Endothelial cell of umbilical vein (primary cell): ENCODE measurements around the gene ITGA3. TPM values are rescaled to one million over a fixed set of nuclear protein-coding genes. Genes with fewer than 3 reads are reported as not detected.
"Not testable (repeated sequence)": the region's sequence is repeated elsewhere in the genome, so short reads cannot be mapped to it uniquely, and the experiment has no call there.

Experiments used
- BruUV-seq: library from RNA; stranded (reverse); fragments of 400-500 nt; replicated peaks from 2 replicates; lab custom pipeline; 2021; lab: Mats Ljungman, UMichigan
- CTCF ChIA-PET: fragments of 300-600, 350-600 bp; sonication (Branson Sonifier 250); formaldehyde crosslinking; loops from one replicate; lab custom pipeline; 2021; ENCODE audit warnings: antibody characterized with exemption, inconsistent platforms; lab: Charles Lee
- POLR2A ChIA-PET: fragments of 300-600, 350-600 bp; sonication (Branson Sonifier 250); formaldehyde crosslinking; loops from one replicate; lab custom pipeline; 2021; ENCODE audit warnings: antibody characterized with exemption, inconsistent platforms; lab: Charles Lee
- DNase-seq: peaks from one replicate; pipeline ENCODE4 v3.0.0-alpha.2; 2011; ENCODE audit warnings: low read depth, low spot score
- FAIRE-seq: peaks from 2 replicates; lab custom pipeline; 2011; peaks lifted over from hg19 to GRCh38; lab: Jason Lieb, UNC
- H2AFZ ChIP-seq: 2 replicates; pipeline ENCODE4 v1.6.0; 2012; ENCODE audit warnings: low read depth, low read length, control low read depth, inconsistent platforms
- H3K27ac ChIP-seq: 2 replicates; pipeline ENCODE4 v1.5.1; 2011; ENCODE audit warnings: low read depth, mild to moderate bottlenecking, control low read depth, low read length, moderate library complexity; ENCODE audit not compliant: insufficient read depth
- H3K27me3 ChIP-seq, 2 experiments: 2 replicates each; pipeline versions ENCODE4 v1.6.0 to v1.6.1; 2011; ENCODE audit warnings: low read length in 2 of 2, mixed read lengths in 1 of 2; ENCODE audit not compliant: control insufficient read depth in 2 of 2, insufficient read depth in 2 of 2
- H3K36me3 ChIP-seq, 2 experiments: 2 replicates in 1 of 2; 3 replicates in 1 of 2; pipeline ENCODE4 v1.5.1; 2011; ENCODE audit warnings: low read length in 2 of 2, mild to moderate bottlenecking in 1 of 2, moderate library complexity in 1 of 2; ENCODE audit not compliant: control insufficient read depth in 2 of 2, insufficient read depth in 2 of 2; ENCODE audit errors: extremely low read depth in 1 of 2
- H3K4me1 ChIP-seq: 3 replicates; pipeline ENCODE4 v1.5.1; 2011; ENCODE audit warnings: mild to moderate bottlenecking, low read length; ENCODE audit not compliant: control insufficient read depth, insufficient read depth; ENCODE audit errors: extremely low read depth
- H3K4me2 ChIP-seq: 2 replicates; pipeline ENCODE4 v1.6.1; 2011; ENCODE audit warnings: low read length, control low read depth, mixed read lengths; ENCODE audit not compliant: insufficient read depth
- H3K4me3 ChIP-seq, 3 experiments: fragments of 200-600 bp in 1 of 3; sonication (generic), shearing (Covaris generic) in 1 of 3; replicated peaks in 1 of 3; 2 replicates each; pipeline ENCODE4 v1.5.1; 2011 to 2016; ENCODE audit warnings: control low read depth in 3 of 3, low read length in 3 of 3, mild to moderate bottlenecking in 2 of 3, inconsistent platforms in 1 of 3, low read depth in 1 of 3, moderate library complexity in 1 of 3; ENCODE audit not compliant: insufficient read depth in 1 of 3
- H3K79me2 ChIP-seq: 2 replicates; pipeline ENCODE4 v1.6.0; 2012; ENCODE audit warnings: low read length, inconsistent platforms; ENCODE audit not compliant: control insufficient read depth, insufficient read depth
- H3K9ac ChIP-seq: replicated peaks from 2 replicates; pipeline ENCODE3; 2011; ENCODE audit warnings: low read length, control low read depth; ENCODE audit not compliant: insufficient read depth; ENCODE audit errors: extremely low read depth
- H3K9me1 ChIP-seq: replicated peaks from 3 replicates; pipeline ENCODE4 v1.6.0; 2011; ENCODE audit warnings: mild to moderate bottlenecking, low read length; ENCODE audit not compliant: control insufficient read depth, insufficient read depth; ENCODE audit errors: extremely low read depth
- H3K9me3 ChIP-seq: replicated peaks from 2 replicates; pipeline ENCODE4 v1.5.1; 2012; ENCODE audit warnings: low read length, inconsistent platforms; ENCODE audit not compliant: control insufficient read depth, insufficient read depth
- H4K20me1 ChIP-seq: replicated peaks from 2 replicates; pipeline ENCODE3; 2011; ENCODE audit warnings: mild to moderate bottlenecking, low read length; ENCODE audit not compliant: control insufficient read depth, insufficient read depth; ENCODE audit errors: extremely low read depth
- EZH2 ChIP-seq: IDR thresholded peaks from 2 replicates; pipeline ENCODE4 v1.6.1; 2012; ENCODE audit warnings: borderline replicate concordance, low read depth, mild to moderate bottlenecking, moderate library complexity, low read length, inconsistent platforms; ENCODE audit not compliant: severe bottlenecking
- FOS ChIP-seq: IDR thresholded peaks from 2 replicates; pipeline ENCODE4 v1.6.1; 2011; ENCODE audit warnings: mild to moderate bottlenecking, low read length, moderate library complexity, borderline replicate concordance; ENCODE audit not compliant: insufficient read depth
- GATA2 ChIP-seq: IDR thresholded peaks from 2 replicates; pipeline ENCODE4 v1.7.0; 2011; ENCODE audit warnings: low read depth, mild to moderate bottlenecking, moderate library complexity, mixed read lengths, low read length; ENCODE audit not compliant: insufficient read length, insufficient read depth
- JUN ChIP-seq: IDR thresholded peaks from 2 replicates; pipeline ENCODE4 v1.6.1; 2011; ENCODE audit warnings: borderline replicate concordance, low read depth; ENCODE audit not compliant: insufficient read length, insufficient read depth
- MYC ChIP-seq: IDR thresholded peaks from one replicate; pipeline ENCODE4 v1.6.1; 2011; ENCODE audit warnings: mild to moderate bottlenecking, low read depth, low read length
- POLR2A ChIP-seq: IDR thresholded peaks from 2 replicates; pipeline ENCODE4 v1.6.1; 2012; ENCODE audit warnings: low read depth, mild to moderate bottlenecking, control low read depth, low read length
- POLR2AphosphoS5 ChIP-seq: IDR thresholded peaks from 2 replicates; pipeline ENCODE4 v1.6.1; 2012; ENCODE audit warnings: low read depth, mild to moderate bottlenecking, control low read depth, low read length, moderate library complexity; ENCODE audit not compliant: insufficient read depth
- dilution Hi-C: fragments of 300-500 bp; cut with MboI; formaldehyde crosslinking; loops from one replicate; pipeline ENCODE4 v1.15.0; 2019; ENCODE audit warnings: low sequenced_read_pairs; ENCODE audit not compliant: extremely low pct_ligation_motif_present
- intact Hi-C: fragments of 100-400 bp; cut with micrococcal nuclease; formaldehyde crosslinking; loops from one replicate; pipeline ENCODE4 v1.10.0; 2022
- polyA plus RNA-seq, 4 experiments: library from polyadenylated mRNA; depleted of rRNA in 3 of 4; stranded (reverse) in 3 of 4; unstranded in 1 of 4; fragments of >200 nt; gene quantifications; 2 replicates each; pipeline versions ENCODE4 v1.2.1 to v1.2.3, GENCODE V29; 2011 to 2012; ENCODE audit warnings: missing spikeins in 1 of 4
- total RNA-seq: library from RNA; stranded (reverse); gene quantifications from 2 replicates; pipeline ENCODE4 v1.2.3, GENCODE V29; 2021
- TF ChIP-seq, protein P1 (sequence below): IDR thresholded peaks from 2 replicates; pipeline ENCODE4 v1.6.1; 2011; ENCODE audit not compliant: insufficient read depth, insufficient read length
- TF ChIP-seq, protein P2 (sequence below), 2 donors: IDR thresholded peaks; 1 replicate in 1 of 2; 2 replicates in 1 of 2; pipeline ENCODE4 v1.5.1; 2011; ENCODE audit warnings: low read length in 2 of 2, mild to moderate bottlenecking in 2 of 2, moderate library complexity in 2 of 2, control low read depth in 1 of 2, inconsistent platforms in 1 of 2, low read depth in 1 of 2; ENCODE audit not compliant: insufficient read depth in 1 of 2; ENCODE audit errors: extremely low read depth in 1 of 2

ITGA3 gene
- total and polyA plus RNA-seq, 2 donors (not counting 3 experiments of a cell fraction or from before 2014, with no cell fraction given): 92.7 to 112 TPM

- CTCF ChIA-PET: interaction anchor here (1.3 to 2.0 kb wide), 3 partner anchors 11 to 55 kb away, joined by 3 to 8 read pairs (median 4); no protein-coding TSS in a partner anchor
- H4K20me1 ChIP-seq: no peaks in the 10 kb centered on the region
- no peaks in the 10 kb centered on the region for H3K36me3 ChIP-seq
- no peak overlapping the region for H3K9ac ChIP-seq
- intact Hi-C loops: no loop called here
- dilution Hi-C loops: no loop called here
- no peak overlapping the region for H3K27ac ChIP-seq
- no peaks in the 10 kb centered on the region for H3K9me3 ChIP-seq
- FAIRE-seq (no peak), DNase-seq (no peak)
- no peak overlapping the region for H2AFZ ChIP-seq
- no TSS peak for BruUV-seq
- no peaks in the 10 kb centered on the region for H3K79me2 ChIP-seq
- no peak for TF ChIP-seq POLR2A
- TF ChIP-seq JUN: no peak
- TF ChIP-seq MYC: no peak
- TF ChIP-seq, protein P1, sequence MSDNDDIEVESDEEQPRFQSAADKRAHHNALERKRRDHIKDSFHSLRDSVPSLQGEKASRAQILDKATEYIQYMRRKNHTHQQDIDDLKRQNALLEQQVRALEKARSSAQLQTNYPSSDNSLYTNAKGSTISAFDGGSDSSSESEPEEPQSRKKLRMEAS: no peak
- TF ChIP-seq, protein P2, sequence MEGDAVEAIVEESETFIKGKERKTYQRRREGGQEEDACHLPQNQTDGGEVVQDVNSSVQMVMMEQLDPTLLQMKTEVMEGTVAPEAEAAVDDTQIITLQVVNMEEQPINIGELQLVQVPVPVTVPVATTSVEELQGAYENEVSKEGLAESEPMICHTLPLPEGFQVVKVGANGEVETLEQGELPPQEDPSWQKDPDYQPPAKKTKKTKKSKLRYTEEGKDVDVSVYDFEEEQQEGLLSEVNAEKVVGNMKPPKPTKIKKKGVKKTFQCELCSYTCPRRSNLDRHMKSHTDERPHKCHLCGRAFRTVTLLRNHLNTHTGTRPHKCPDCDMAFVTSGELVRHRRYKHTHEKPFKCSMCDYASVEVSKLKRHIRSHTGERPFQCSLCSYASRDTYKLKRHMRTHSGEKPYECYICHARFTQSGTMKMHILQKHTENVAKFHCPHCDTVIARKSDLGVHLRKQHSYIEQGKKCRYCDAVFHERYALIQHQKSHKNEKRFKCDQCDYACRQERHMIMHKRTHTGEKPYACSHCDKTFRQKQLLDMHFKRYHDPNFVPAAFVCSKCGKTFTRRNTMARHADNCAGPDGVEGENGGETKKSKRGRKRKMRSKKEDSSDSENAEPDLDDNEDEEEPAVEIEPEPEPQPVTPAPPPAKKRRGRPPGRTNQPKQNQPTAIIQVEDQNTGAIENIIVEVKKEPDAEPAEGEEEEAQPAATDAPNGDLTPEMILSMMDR (IDR thresholded peaks at IDR 0.05; ENCODE audit: extremely low read depth in 1 of 2, insufficient read depth in 1 of 2, low read depth in 1 of 2, low read length in 2 of 2): no peak
- TF ChIP-seq POLR2AphosphoS5: no peak
- TF ChIP-seq FOS: no peak
- TF ChIP-seq EZH2: no peak
- TF ChIP-seq GATA2: no peak
- H3K27me3 ChIP-seq: no peaks in the 10 kb centered on the region
- no peak overlapping the region for H3K4me3 ChIP-seq
- H3K9me1 ChIP-seq: no peaks in the 10 kb centered on the region
- H3K4me2 ChIP-seq: no peak overlapping the region
- H3K4me1 ChIP-seq: peaks cover 11% of the 10 kb centered on the region
- POLR2A ChIA-PET: no interaction called here
These were observed 16.9 kb upstream of the ITGA3 start for GRCh38 chr17:50039058-50039457.

- DNase-seq, CTCF ChIA-PET, H3K4me2 ChIP-seq, POLR2A ChIA-PET, H3K9ac ChIP-seq, H3K9me1 ChIP-seq, H3K79me2 ChIP-seq, H3K27ac ChIP-seq, H4K20me1 ChIP-seq, H3K36me3 ChIP-seq, BruUV-seq, intact Hi-C loops, H3K4me3 ChIP-seq, H3K9me3 ChIP-seq, FAIRE-seq, H2AFZ ChIP-seq, dilution Hi-C loops, H3K27me3 ChIP-seq: not testable (repeated sequence)
- H3K4me1 ChIP-seq: peaks cover 19% of the 10 kb centered on the region
These were observed 15.4 kb upstream of the ITGA3 start for GRCh38 chr17:50040496-50040895.
